Activated T-helper 1 cell treated with anti-CD3 and anti-CD28 coated beads, Interleukin-12 subunit alpha, Interleukin-12 subunit beta, Interleukin-2, Interleukin-4 antibody, amounts not matched to agents 30 ng/mL and 10 ng/mL and 1 ng/mL, durations not matched to agents 14 hours and 24 hours and 36 hours (primary cell): ENCODE measurements around the gene ASB2. TPM values are rescaled to one million over a fixed set of nuclear protein-coding genes. Genes with fewer than 3 reads are reported as not detected.

Source experiments
- DNase-seq: peaks from one replicate; pipeline ENCODE4 v3.0.0; 2021; ENCODE audit warnings: low spot score
- H3K27ac Mint-ChIP-seq: one replicate; pipeline ENCODE4 v1.8.0; 2021; ENCODE audit warnings: mild to moderate bottlenecking, mixed read lengths
- H3K27me3 Mint-ChIP-seq: one replicate; pipeline ENCODE4 v1.8.0; 2022; ENCODE audit warnings: mild to moderate bottlenecking, moderate library complexity, mixed read lengths; ENCODE audit not compliant: insufficient read depth
- H3K36me3 Mint-ChIP-seq: one replicate; pipeline ENCODE4 v1.8.0; 2021; ENCODE audit warnings: low read depth, mixed read lengths
- H3K4me1 Mint-ChIP-seq: one replicate; pipeline ENCODE4 v1.8.0; 2021; ENCODE audit warnings: low read depth, mixed read lengths
- H3K4me3 Mint-ChIP-seq: one replicate; pipeline ENCODE4 v1.8.0; 2021; ENCODE audit warnings: mild to moderate bottlenecking, moderate library complexity, mixed read lengths
- H3K9me3 Mint-ChIP-seq: one replicate; pipeline ENCODE4 v1.8.0; 2021; ENCODE audit warnings: mixed read lengths
- intact Hi-C: fragments of 100-400 bp; cut with micrococcal nuclease; formaldehyde crosslinking; loops from one replicate; pipeline ENCODE4 v1.15.1; 2024
- total RNA-seq: library from RNA; stranded (reverse); gene quantifications from 2 replicates; pipeline ENCODE4 v1.2.3, GENCODE V29; 2022

The ASB2 gene
- total RNA-seq, 1 donor from 2014 or later: 23.4 TPM

DNA sequence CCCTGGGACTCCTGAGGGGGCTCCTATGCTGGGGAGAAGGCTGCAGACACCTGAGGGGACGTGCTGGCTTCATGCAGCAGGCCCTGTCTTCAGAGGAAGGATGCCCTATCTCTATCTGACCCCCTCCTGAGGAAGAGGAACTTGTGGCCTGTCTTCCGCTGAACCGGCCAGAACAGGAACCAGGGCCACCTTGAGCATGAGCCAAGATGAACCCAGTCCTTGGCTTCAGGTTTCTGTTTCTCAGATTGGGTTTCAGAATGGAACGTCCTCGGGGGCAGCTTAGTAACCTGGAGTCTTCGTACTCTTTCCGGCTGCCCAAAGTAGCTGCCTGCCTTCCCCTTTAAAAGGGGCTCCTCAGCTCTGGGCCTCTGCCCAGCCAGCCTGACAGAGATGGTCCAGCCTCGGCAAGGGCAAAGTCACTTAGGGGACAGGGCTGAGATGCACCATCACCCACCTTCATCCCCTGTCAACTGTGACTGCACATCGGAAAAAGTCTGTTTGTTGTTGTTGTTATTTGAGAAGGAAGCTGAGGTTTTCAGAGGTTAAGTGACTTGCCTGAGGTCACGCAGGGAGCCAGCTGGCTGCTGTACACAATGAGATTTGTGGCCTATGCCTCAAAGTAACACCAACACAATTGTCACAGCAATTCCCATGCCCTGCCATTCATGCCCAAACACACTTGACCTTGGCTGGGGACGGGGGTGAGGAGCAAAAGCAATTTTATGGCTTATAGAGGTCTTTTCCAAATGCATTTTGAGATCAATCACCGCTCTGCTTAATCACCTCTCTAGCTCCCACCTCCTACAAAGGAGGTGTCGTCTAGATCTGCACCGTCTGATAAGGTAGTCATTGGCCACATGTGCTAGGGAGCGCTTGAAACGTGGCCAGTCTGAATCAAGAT lies 13.4 kb downstream of the ASB2 start:
- Mint-ChIP-seq H3K27ac (peak overlapping the region; percentile 95), H3K4me1 (peaks cover 95% of the 10 kb centered on the region), H3K9me3 (peaks cover 6% of the 10 kb centered on the region), H3K4me3 (peak overlapping the region; percentile 61), H3K36me3 (peaks cover 32% of the 10 kb centered on the region), H3K27me3 (no peaks in the 10 kb centered on the region)
- DNase-seq: peak; percentile 73
- intact Hi-C loops: loop anchor here (1.0 to 5.0 kb wide), 3 partner anchors 8 to 1559 kb away; partner anchors contain the start of gene ASB2

DNA sequence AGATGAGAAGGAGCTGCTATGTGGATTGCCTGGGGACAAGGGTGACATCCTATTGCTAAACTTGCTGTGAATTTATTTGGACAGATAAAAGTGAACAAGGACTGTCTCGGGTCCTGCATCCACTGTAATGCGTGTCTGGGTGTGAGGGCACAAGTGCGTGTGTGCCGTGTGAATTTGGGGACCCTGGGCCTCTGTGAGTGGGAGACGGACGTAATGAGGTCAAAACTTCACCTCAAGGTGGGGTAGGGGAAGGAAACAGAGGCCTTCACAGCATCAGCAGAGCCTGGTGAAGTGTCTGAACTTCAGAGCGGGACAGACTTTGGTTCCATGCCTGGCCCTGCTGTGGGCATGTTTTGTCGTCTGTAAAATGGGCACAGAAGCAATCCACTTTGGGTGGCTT lies 14.8 kb downstream of the ASB2 start:
- DNase-seq: no peak
- Mint-ChIP-seq H3K36me3 (peaks cover 35% of the 10 kb centered on the region), H3K27me3 (no peaks in the 10 kb centered on the region), H3K4me1 (peaks cover 99% of the 10 kb centered on the region), H3K27ac (peak overlapping the region; percentile 97), H3K4me3 (peak overlapping the region; percentile 70), H3K9me3 (peaks cover 6% of the 10 kb centered on the region)
- intact Hi-C loops: loop anchor here (2.0 to 5.0 kb wide), 2 partner anchors 119 to 1561 kb away; partner anchors contain the start of genes DDX24 and IFI27L1

DNA sequence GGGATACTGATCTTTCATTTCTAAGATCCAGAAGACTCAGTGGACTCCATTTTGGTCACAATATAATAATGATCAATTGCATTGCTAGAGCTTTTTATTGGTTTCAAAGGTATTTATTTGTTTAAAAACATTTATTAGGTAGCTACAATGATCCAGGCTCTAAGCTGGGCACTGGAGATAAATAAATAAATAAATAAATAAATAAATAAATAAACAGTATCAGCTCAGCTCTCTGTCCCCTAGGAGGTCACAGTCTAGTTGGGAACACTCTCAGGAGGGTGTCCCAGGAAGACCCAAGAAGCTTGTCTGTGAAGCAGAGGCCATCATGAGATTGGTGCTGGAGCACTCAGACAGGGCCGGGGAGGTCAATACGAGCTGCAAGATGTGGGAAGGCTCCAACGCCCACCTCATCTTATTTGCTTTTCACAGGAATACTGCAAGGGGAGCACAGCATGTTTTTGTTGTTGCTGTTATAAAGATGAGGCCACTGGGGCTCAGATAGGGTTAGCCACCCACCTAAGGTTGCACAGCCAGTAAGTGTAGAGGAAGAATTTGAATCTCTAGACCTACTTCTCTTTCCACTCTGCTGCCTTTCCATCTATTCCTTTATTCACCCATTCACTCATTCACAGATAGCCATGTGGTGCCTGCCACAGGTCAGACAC lies 15.5 kb downstream of the ASB2 start:
- no peak for DNase-seq
- H3K36me3 Mint-ChIP-seq: peaks cover 30% of the 10 kb centered on the region
- peaks cover 99% of the 10 kb centered on the region for H3K4me1 Mint-ChIP-seq
- peak overlapping the region; percentile 84 for H3K4me3 Mint-ChIP-seq
- H3K27me3 Mint-ChIP-seq: no peaks in the 10 kb centered on the region
- intact Hi-C loops: loop anchor here (2.0 to 5.0 kb wide), 2 partner anchors 120 to 1561 kb away; partner anchors contain the start of genes DDX24 and IFI27L1
- H3K9me3 Mint-ChIP-seq: peaks cover 6% of the 10 kb centered on the region
- H3K27ac Mint-ChIP-seq: peak overlapping the region; percentile 100

DNA sequence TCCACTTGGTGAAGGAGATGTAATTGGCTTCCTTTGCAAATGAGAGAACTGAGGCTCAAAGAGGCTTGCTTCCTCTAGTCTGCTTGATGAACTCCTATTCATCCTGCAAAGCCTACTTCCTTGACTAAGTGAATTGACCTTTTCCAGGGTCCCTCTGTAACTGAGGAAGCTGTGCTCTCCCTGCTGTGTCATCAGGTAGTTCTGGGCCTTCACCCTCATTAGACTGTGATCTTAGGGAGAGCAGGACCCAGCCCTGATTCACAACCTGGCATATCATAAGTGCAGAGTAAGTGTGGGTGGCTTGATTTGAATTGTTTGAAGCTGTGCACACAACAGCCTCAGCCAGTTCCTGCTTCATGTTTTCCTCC lies 16.3 kb downstream of the ASB2 start:
- DNase-seq: no peak
- intact Hi-C loops: loop anchor here (2.0 to 5.0 kb wide), 2 partner anchors 121 to 1562 kb away; partner anchors contain the start of genes DDX24 and IFI27L1
- H3K27ac Mint-ChIP-seq: peak overlapping the region; percentile 100
- H3K36me3 Mint-ChIP-seq: peaks cover 27% of the 10 kb centered on the region
- peak overlapping the region; percentile 84 for H3K4me3 Mint-ChIP-seq
- peaks cover 97% of the 10 kb centered on the region for H3K4me1 Mint-ChIP-seq
- peaks cover 5% of the 10 kb centered on the region for H3K9me3 Mint-ChIP-seq
- no peaks in the 10 kb centered on the region for H3K27me3 Mint-ChIP-seq

DNA sequence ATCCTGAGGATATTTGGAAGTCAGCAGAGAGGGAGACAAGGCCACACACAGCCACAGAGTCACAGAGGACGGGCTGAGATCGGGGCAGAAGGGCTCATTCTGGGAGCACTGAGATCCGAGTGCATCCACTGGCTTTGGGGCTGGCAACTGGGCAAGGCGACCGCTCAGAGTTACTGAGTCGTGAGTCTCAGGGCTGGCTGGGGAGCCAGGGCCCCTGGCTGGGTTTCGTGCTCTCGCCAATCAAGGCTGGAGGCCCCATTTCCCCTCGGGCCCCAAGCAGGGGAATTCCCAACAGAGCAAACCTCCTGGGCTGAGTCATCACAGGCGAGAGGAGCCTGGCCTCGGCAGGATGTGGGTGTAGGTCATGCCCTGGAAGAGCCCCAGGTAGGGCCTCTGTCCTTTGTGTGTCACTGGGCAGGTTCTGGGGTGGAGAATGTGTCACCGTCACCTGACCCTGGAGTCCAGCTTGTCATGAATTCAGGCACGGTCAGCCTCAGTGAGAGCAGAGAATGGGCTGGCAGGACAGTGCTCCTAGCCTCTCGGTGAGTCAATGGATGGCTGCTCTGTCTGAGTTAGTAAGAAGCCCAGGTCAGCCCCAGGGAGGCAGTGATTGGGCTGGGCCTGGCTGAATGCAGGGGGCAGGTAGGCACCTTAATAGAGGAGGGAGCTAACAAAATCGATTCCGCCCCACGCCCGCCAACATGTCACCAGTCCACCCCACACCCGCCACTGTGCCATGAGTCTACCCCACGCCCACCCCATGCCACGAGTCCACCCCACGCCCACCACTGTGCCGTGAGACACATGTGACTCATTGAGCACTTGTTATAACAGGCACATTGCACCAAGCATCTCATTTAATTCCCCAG lies 16.9 kb downstream of the ASB2 start:
- peaks cover 26% of the 10 kb centered on the region for H3K36me3 Mint-ChIP-seq
- H3K9me3 Mint-ChIP-seq: no peaks in the 10 kb centered on the region
- H3K4me3 Mint-ChIP-seq: peak overlapping the region; percentile 84
- H3K4me1 Mint-ChIP-seq: peaks cover 97% of the 10 kb centered on the region
- peak overlapping the region; percentile 100 for H3K27ac Mint-ChIP-seq
- no peaks in the 10 kb centered on the region for H3K27me3 Mint-ChIP-seq
- DNase-seq: peak; percentile 94
- intact Hi-C loops: loop anchor here (1.0 to 5.0 kb wide), 6 partner anchors 12 to 1563 kb away; partner anchors contain the start of genes DDX24, IFI27L1 and OTUB2

DNA sequence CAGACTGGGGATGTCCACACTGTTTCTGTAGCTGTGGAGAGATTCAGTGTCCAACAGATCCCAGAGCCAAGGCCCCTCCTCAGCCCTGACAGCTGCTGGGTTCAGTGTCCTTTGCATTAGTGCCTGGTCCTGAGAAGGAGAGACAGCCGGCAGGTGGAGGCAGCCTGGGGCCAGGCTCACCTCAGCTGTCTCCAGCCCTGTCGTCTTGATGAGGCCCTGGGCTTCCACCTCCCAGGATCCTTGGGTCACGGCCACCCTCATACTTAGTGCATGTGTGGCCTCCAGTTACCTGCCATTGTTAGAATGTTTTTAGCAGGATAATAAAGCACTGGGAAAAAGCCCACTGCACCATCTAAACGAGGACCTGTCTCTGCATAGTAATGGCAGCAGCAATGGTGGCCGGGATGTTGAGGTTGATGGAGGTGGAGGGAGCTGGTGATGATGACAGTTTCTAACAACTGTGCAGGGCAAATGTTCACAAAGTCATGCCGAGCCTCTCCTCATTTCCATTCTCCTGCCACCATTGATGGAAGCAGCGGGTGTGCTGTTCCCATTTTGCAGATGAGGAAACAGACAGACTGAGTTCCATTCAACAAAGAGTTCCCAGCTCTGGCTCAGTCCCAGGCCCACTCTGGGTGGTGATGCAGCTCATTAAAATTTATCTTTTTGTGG lies 17.7 kb downstream of the ASB2 start:
- DNase-seq: no peak
- Mint-ChIP-seq H3K27ac (peak overlapping the region; percentile 100), H3K9me3 (no peaks in the 10 kb centered on the region), H3K4me1 (peaks cover 97% of the 10 kb centered on the region), H3K4me3 (peak overlapping the region; percentile 84), H3K36me3 (peaks cover 27% of the 10 kb centered on the region), H3K27me3 (no peaks in the 10 kb centered on the region)
- intact Hi-C loops: loop anchor here (1.0 kb wide), 4 partner anchors 13 to 68 kb away; partner anchors contain the start of gene OTUB2

DNA sequence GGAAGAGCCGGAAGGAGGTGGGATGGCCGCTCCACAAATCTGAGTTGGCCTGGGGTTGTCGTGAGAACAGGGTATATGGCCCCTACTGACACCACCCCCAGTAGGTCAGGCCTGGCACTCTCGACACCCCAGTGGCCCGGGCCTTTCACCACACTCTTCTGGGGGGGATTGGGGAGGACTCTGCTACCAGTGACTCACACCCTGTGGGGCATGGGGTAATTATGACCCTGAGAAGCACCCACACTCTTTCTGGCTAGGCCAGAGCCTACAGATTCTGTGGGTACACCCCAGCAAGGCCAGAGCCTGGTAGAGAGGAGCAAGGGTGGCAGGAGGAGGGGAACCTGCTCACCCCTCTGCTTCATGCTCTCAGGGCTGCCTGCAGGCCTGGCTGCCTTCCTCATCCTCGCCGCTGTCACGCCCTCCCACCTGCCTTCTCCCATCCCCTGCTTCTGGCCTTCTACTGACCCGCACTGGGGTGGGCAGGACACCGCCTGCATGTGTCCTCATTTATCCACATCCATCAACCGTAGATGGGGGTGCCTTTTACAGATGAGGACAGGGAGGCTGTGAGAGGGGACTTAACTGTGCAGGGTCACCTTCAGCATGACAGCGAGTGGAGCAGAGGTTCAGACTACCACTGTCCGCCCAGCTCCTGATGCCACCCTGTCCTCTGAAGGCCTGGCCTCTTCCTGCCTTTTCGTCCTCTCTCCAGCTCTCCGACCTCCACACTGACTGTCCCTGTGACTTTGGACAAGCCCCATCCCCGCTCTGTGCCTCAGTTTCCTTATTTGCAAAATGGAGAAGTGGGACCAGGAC lies 18.4 kb downstream of the ASB2 start:
- intact Hi-C loops: no loop called here
- Mint-ChIP-seq H3K4me1 (peaks cover 97% of the 10 kb centered on the region), H3K27ac (peak overlapping the region; percentile 100), H3K36me3 (peaks cover 26% of the 10 kb centered on the region), H3K9me3 (no peaks in the 10 kb centered on the region), H3K27me3 (no peaks in the 10 kb centered on the region), H3K4me3 (peak overlapping the region; percentile 76)
- DNase-seq: no peak

DNA sequence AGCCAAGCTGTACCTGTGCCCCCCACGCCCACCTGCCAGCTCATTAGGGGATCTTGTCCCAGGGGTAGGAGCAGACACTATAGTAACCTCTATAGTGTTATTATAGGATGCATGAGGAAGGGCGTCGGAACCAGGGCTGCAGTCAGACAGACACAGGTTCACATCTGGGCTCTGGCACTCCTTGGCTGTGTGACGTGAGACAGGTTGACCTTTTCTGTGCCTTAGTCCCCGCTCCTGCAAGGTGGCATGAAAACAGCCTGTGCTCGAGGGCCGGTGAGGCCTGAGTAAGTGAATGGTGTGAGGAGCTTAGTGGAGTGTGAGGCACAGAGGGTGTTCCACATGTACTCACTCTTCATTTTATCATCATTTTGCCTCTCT lies 19.0 kb downstream of the ASB2 start:
- intact Hi-C loops: no loop called here
- Mint-ChIP-seq H3K9me3 (no peaks in the 10 kb centered on the region), H3K4me3 (peak overlapping the region; percentile 76), H3K27ac (peak overlapping the region; percentile 100), H3K27me3 (no peaks in the 10 kb centered on the region), H3K4me1 (peaks cover 97% of the 10 kb centered on the region), H3K36me3 (peaks cover 26% of the 10 kb centered on the region)
- DNase-seq: no peak

DNA sequence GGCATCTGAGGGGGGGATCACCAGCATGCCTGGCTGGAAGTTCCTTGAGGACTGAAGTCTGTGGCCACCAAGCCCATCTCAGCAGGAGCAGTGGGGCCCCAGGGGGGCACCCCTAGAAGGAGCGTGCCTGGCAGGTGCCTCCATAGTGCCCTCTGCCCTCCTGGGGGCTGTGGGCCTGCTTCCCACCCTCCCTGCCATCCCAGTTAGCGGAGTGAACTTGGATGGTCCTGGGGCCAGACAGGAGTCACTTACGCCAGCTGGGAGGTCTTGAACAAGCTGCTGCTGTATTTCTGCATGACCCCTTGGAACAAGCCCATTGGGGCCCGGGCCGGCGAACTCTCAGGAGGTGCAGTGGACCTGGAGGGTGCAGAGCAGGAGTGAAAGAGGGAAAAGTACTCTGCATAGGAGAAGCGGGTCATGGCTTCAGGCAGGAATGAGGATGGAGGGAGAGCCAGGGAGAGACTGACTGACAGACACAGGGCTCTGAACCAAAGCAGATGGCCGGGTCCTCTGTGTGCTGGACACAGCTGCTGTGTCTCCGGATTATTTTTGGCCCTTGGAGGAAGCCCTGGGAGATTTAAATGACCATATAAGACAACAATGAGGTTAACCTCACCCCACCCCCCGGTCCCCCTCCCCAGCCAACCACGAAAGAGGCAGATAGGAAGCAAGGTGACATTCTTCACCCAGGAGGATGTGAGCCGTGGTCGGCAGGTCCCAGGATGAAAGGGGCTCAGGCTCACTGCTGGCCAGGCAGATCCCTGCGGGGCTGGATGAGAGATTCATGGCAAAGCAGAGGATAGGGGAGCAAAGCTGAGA lies 19.6 kb downstream of the ASB2 start:
- peaks cover 28% of the 10 kb centered on the region for H3K36me3 Mint-ChIP-seq
- H3K27me3 Mint-ChIP-seq: no peaks in the 10 kb centered on the region
- no peak for DNase-seq
- H3K4me1 Mint-ChIP-seq: peaks cover 99% of the 10 kb centered on the region
- peak overlapping the region; percentile 100 for H3K27ac Mint-ChIP-seq
- no peaks in the 10 kb centered on the region for H3K9me3 Mint-ChIP-seq
- H3K4me3 Mint-ChIP-seq: peak overlapping the region; percentile 76
- intact Hi-C loops: no loop called here

DNA sequence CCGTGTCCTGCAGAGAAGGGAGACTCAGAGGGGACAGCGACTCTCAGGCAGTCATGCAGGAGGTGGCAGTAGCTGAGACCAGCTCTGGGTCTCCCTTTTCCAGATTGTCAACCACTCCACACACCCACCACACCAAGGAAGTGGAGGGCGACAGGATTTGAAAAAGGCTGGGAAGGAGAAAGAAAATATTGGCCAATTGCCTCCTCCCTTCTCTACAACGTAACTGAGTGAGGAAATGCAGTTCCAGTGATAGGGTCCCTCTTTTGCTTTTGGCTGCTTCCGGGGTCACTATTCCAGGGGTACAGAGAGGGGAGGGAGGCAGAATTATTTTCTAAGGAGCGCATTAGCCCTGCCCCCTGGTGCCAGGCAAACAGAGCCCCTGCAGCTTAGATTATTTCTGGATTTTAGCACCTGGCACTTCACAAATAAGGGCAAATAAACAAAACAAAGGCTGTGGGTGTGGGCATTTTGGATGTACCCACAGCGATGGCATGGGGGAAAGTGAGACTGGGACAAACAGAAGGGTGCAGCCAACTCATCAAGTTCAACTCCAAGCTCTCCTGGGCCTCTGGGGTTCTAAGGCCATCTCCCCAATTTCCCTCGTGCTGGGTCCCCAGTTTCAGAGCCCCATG lies 20.4 kb downstream of the ASB2 start:
- Mint-ChIP-seq H3K36me3 (peaks cover 28% of the 10 kb centered on the region), H3K27ac (peak overlapping the region; percentile 100), H3K27me3 (no peaks in the 10 kb centered on the region), H3K4me1 (peaks cover 99% of the 10 kb centered on the region), H3K9me3 (no peaks in the 10 kb centered on the region), H3K4me3 (peak overlapping the region; percentile 76)
- intact Hi-C loops: no loop called here
- DNase-seq: no peak
